Activated T-helper 2 cell treated with anti-CD3 and anti-CD28 coated beads, Interferon-gamma antibody, Interleukin-2, Interleukin-4, amounts not matched to agents 10 μg/mL and 5 μg/mL and 100 μg/mL, durations not matched to agents 14 hours and 24 hours and 36 hours (primary cell): Measurements from ENCODE around the gene WBP1L. TPM values are rescaled to one million over a fixed set of nuclear protein-coding genes. Genes with fewer than 3 reads are reported as not detected.
A peak's percentile ranks its signal among the peaks of the same experiment; 100 is the strongest.

Experiments
- DNase-seq: peaks from one replicate; pipeline ENCODE4 v3.0.0; 2021; ENCODE audit warnings: low spot score
- H3K27ac Mint-ChIP-seq: one replicate; pipeline ENCODE4 v1.8.0; 2021; ENCODE audit warnings: mixed read lengths
- H3K27me3 Mint-ChIP-seq: one replicate; pipeline ENCODE4 v1.8.0; 2021; ENCODE audit warnings: low read depth, mixed read lengths
- H3K36me3 Mint-ChIP-seq: one replicate; pipeline ENCODE4 v1.8.0; 2021; ENCODE audit warnings: low read depth, mixed read lengths
- H3K4me1 Mint-ChIP-seq: one replicate; pipeline ENCODE4 v1.8.0; 2021; ENCODE audit warnings: low read depth, mixed read lengths
- H3K4me3 Mint-ChIP-seq: one replicate; pipeline ENCODE4 v1.8.0; 2021; ENCODE audit warnings: low read depth, mild to moderate bottlenecking, moderate library complexity, mixed read lengths
- H3K9me3 Mint-ChIP-seq: one replicate; pipeline ENCODE4 v1.8.0; 2021; ENCODE audit warnings: mixed read lengths
- intact Hi-C: fragments of 100-400 bp; cut with micrococcal nuclease; formaldehyde crosslinking; loops from one replicate; pipeline ENCODE4 v1.15.1; 2023
- total RNA-seq: library from RNA; stranded (reverse); gene quantifications from 2 replicates; pipeline ENCODE4 v1.2.3, GENCODE V29; 2022

The WBP1L gene
- total RNA-seq, 1 donor from 2014 or later, result 18.0 TPM

DNA sequence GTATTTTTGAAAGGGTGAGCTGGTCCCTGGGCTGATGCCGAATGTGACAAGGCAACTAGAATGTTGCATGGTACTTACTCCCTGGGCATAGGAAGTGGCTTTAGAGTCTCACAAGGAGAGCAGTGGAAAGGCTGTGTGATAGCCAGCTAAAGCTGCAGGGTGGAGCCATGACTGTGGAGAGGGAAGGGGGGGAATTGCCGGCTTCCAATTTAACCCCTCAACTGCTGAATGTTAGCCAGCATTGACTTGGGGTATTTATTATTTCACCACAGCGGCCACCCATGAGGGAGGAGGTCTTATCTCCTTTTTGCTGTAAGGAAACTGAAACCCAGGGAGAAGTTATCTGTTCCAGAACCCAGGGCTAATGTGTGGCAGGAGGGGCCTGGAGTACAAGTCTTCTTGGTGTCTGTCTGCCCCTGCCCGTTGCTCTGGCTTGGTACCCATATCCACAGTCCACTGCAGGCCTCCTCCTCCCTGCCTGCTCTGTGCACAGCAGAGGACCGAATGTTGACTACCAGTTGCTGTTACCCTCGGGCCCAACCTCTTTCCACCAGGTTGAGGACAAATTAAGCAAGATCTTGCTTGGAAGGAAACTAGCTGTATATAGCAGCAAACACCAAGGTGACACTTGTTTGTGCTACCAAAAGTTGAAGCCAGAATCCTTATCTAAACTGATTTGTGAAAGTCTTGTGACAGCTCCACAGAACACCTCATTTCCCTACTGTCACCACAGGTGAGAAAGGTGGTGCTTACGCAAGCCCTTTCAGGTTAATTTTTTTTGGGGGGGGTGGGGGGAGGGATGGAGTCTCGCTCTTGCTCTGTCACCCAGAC lies 37.6 kb downstream of the WBP1L start:
- H3K36me3 Mint-ChIP-seq, result peaks cover 24% of the 10 kb centered on the region
- peaks cover 7% of the 10 kb centered on the region for H3K4me1 Mint-ChIP-seq
- no peak for DNase-seq
- H3K4me3 Mint-ChIP-seq, result no peak overlapping the region
- no peak overlapping the region for H3K27ac Mint-ChIP-seq
- intact Hi-C loops, result no loop called here
- no peaks in the 10 kb centered on the region for H3K9me3 Mint-ChIP-seq
- no peaks in the 10 kb centered on the region for H3K27me3 Mint-ChIP-seq

DNA sequence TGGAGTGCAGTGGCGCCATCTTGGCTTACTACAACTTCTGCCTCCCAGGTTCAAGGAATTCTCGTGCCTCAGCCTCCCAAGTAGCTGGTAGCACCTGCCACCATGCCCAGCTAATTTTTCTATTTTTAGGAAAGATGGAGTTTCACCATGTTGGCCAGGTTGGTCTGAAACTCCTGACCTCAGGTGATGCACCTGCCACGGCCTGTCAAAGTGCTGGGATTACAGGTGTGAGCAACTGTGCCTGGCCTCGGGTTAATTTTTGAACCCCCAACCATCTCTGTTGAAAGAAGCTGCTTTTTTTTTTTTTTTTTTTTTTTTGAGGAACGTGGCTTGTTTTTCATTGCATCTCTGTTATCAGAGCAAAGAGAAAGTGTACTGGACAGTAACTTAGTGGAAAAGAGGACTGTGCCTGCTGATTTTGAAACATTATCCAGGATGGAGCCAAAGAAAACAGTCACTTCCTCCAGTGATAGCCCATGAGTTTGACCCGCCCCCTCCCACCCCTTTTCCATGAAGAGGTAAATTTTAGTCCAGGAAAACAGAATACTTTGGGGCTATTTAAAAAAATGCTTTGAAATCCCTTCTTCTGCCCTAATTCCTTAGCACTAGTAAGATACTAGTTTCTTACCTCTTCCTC lies 38.3 kb downstream of the WBP1L start:
- no peak overlapping the region for H3K27ac Mint-ChIP-seq
- no peaks in the 10 kb centered on the region for H3K9me3 Mint-ChIP-seq
- no peak for DNase-seq
- peaks cover 5% of the 10 kb centered on the region for H3K4me1 Mint-ChIP-seq
- intact Hi-C loops, result no loop called here
- H3K27me3 Mint-ChIP-seq, result no peaks in the 10 kb centered on the region
- H3K4me3 Mint-ChIP-seq, result no peak overlapping the region
- peaks cover 24% of the 10 kb centered on the region for H3K36me3 Mint-ChIP-seq

DNA sequence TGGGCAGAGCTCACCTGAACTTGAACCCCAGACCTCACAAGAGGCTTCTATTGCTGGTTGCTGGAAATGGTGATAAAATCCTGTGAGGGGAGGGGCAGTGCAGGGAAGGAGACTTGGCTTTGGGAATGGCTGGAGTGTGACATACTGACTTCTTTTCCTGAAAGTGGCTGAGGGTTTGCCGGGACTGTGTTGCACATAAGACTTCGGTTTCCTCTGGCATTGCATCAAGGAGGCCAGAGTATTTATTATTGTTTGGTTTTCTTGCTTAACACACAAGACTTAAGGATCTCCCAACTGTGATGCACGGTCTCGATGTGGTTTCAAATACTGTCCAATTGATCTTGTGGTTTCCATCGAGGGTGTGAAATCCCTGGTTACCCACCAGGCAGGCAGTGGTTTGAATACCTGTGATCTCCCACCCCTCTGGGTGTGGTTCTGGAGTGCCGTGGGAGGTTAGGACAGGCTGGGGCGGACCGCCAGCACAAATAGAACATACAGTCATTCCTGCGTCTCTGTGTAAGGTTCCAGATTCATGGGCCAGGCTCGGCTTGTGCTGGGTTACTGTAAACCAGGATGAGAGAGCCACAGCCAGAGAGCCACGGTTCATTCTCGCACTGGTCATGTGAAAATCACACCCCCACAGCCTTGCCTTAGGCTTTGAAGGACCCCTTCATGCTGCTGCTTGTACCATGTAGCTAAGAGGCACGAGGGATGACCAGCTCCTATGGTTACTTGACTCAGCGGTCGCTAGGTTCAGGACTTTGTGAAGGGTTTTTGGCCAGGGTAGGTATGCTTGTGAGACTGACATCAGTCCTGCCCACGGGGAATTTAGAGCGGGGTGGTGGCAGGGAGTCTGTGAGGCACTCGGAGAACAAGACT lies 39.2 kb downstream of the WBP1L start:
- no peak for DNase-seq
- intact Hi-C loops, result no loop called here
- Mint-ChIP-seq H3K27me3 (no peaks in the 10 kb centered on the region), H3K9me3 (no peaks in the 10 kb centered on the region), H3K36me3 (peaks cover 23% of the 10 kb centered on the region), H3K4me1 (peaks cover 5% of the 10 kb centered on the region), H3K4me3 (no peak overlapping the region), H3K27ac (peak overlapping the region; percentile 12)

DNA sequence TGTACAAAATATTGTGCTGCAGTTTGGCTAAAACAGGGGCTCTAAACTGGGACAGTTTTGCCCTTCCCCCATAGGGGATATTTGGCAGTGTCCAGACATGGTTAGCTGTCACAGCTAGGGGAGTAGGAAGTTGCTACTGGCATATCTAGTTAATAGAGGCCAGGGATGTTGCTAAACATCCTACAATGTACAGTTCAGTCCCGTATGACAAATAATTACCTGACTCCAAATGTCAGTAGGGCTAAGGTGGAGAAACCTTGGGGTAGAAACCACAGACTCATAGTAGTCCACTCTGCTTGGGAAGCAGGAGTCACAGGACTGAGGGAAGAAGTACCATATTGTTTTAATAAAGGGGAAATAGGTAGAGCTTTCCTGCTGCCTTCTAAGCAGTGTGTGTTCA lies 39.8 kb downstream of the WBP1L start:
- Mint-ChIP-seq H3K27ac (no peak overlapping the region), H3K36me3 (peaks cover 18% of the 10 kb centered on the region), H3K9me3 (no peaks in the 10 kb centered on the region), H3K4me3 (no peak overlapping the region), H3K4me1 (peaks cover 4% of the 10 kb centered on the region), H3K27me3 (no peaks in the 10 kb centered on the region)
- DNase-seq, result no peak
- intact Hi-C loops, result no loop called here

DNA sequence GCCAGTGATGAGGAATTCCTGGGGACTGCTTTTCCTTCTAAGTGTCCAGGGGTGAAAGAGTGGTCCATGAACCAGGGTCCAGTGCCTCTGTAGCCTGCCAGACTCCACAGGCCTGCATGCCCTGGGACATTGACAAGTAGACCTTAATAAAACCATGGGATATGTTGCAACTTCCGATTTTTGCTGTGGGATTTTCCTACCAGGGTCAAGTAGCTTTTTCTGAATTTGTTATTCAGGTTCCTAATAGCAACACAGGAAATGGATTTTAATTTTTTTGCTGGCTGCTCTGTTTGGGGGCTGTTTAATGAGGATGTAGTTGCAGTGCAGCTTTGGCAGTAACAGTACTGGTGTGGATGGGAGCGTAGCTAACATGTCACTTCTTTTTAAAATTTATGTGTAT lies 42.1 kb downstream of the WBP1L start:
- no peak overlapping the region for H3K4me3 Mint-ChIP-seq
- no peak overlapping the region for H3K27ac Mint-ChIP-seq
- peaks cover 6% of the 10 kb centered on the region for H3K9me3 Mint-ChIP-seq
- intact Hi-C loops, result no loop called here
- peaks cover 18% of the 10 kb centered on the region for H3K36me3 Mint-ChIP-seq
- no peak for DNase-seq
- H3K27me3 Mint-ChIP-seq, result no peaks in the 10 kb centered on the region
- H3K4me1 Mint-ChIP-seq, result peaks cover 4% of the 10 kb centered on the region

DNA sequence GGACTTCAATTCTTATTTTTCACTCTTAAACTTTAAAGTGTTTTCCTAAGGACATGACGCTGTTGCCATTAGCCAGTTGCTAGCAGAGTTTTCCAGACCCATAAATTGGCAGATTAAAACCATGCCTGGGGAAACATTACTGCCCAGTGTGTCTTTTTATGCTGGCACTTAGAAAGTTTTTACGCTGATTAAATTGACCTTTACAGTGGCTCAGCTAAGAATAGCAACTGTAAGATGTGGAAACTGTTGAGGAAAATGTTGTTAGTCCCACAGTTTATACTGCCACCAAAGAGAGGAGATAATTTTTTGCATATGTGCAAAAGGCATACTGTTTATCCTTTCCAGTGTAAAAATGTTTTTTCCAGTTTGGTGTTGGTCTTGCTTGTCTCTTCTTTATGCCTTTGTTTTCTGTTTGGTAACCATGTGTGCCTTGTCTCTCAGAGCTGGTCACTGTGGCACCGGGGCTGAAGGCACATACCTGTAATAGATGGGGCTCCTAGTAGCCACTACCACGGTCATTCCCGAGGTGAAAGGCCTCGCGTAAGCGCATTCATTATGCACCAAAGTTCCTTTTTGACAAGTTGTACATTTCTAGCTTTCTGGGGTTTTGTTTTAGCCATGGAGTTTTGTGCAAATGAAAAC lies 48.1 kb downstream of the WBP1L start:
- intact Hi-C loops, result no loop called here
- DNase-seq, result no peak
- Mint-ChIP-seq H3K27ac (no peak overlapping the region), H3K9me3 (peaks cover 6% of the 10 kb centered on the region), H3K36me3 (peaks cover 5% of the 10 kb centered on the region), H3K4me1 (peaks cover 24% of the 10 kb centered on the region), H3K4me3 (no peak overlapping the region), H3K27me3 (no peaks in the 10 kb centered on the region)

DNA sequence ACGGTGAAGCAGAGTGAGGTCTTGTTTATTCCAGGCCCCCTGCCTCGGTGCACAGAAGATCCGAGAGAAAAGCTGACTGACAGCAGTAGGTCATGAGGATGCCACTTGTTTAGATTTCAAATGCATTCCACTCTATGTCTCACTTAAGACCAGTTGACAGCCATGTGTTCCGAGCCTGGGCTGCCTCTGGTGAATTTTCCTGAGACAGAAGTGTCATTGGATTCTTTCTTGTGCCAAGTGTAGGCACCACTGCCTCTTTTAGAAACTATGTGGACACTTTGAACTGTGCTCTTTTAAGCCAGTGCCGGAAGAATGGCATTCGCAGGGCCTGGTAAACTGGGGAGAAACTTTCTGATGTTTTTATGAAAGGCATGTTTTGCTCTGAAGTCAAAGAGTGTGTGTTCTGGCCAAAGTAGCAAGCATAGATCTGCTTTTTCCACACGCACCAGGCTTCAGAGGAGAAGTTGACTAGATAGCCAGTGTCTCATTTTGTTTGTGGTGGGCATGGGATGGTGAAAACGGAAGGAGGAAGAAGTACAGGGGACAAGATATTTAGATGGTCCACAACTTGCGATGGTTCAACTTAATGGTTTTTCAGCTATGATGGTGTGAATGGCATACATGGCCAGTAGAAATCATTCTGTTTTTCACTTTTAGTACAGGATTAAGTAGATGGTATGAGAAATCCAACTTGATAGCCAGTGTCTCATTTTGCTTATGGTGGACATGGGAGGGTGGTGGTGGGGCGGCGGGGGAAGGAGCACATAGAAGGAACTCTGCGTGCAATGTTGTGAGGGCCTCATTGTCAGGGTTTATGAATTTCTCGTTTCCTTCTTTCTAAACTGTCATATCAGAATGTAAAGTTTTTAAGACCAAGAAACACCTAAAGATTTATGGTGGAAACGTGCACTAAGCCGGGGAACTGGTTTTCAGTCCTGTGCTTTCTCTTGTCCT lies 52.0 kb downstream of the WBP1L start:
- peak overlapping the region; percentile 54 for H3K27ac Mint-ChIP-seq
- DNase-seq, result no peak
- no peaks in the 10 kb centered on the region for H3K27me3 Mint-ChIP-seq
- peaks cover 25% of the 10 kb centered on the region for H3K4me1 Mint-ChIP-seq
- peaks cover 15% of the 10 kb centered on the region for H3K36me3 Mint-ChIP-seq
- H3K9me3 Mint-ChIP-seq, result no peaks in the 10 kb centered on the region
- peak overlapping the region; percentile 8 for H3K4me3 Mint-ChIP-seq
- intact Hi-C loops, result no loop called here

DNA sequence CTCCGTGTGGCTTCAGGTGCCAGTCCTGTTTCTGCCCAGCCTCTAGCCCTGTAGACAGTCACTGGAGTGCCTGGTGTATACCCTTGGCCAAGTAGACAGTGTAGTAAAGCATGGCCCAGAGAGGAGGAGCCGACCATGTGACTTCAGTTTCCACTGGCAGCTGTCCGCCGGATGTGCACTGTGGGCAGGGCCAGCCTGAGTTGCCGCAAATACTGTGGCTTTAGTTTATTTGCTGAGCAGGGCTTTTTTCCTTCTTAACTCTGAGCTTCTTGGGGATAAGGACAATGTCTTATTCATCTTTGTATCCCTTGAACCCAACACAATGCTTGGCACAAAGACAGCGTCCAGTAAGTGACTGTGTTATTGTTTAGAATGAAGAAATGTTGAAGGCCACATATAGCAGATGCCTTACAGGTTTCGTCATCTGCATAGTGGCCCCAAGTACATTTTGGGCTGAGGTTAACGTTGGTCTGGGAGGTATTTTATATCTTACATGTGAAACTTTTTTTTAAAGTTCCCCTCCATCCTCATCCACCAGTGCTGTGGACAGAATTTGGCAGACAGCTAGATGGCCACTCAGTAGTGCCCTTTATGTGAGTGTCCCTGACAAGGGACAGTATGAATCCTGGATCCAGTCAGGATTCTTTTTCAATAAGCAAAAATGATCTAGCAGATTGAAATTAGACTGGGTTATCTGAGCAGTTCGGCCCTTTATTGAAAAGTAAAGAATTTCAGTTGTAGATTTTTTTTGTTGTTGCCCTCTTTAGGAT lies 52.8 kb downstream of the WBP1L start:
- peaks cover 26% of the 10 kb centered on the region for H3K4me1 Mint-ChIP-seq
- H3K36me3 Mint-ChIP-seq, result peaks cover 19% of the 10 kb centered on the region
- no peaks in the 10 kb centered on the region for H3K9me3 Mint-ChIP-seq
- peak; percentile 59 for DNase-seq
- H3K27ac Mint-ChIP-seq, result peak overlapping the region; percentile 54
- H3K27me3 Mint-ChIP-seq, result no peaks in the 10 kb centered on the region
- intact Hi-C loops, result no loop called here
- peak overlapping the region; percentile 8 for H3K4me3 Mint-ChIP-seq

DNA sequence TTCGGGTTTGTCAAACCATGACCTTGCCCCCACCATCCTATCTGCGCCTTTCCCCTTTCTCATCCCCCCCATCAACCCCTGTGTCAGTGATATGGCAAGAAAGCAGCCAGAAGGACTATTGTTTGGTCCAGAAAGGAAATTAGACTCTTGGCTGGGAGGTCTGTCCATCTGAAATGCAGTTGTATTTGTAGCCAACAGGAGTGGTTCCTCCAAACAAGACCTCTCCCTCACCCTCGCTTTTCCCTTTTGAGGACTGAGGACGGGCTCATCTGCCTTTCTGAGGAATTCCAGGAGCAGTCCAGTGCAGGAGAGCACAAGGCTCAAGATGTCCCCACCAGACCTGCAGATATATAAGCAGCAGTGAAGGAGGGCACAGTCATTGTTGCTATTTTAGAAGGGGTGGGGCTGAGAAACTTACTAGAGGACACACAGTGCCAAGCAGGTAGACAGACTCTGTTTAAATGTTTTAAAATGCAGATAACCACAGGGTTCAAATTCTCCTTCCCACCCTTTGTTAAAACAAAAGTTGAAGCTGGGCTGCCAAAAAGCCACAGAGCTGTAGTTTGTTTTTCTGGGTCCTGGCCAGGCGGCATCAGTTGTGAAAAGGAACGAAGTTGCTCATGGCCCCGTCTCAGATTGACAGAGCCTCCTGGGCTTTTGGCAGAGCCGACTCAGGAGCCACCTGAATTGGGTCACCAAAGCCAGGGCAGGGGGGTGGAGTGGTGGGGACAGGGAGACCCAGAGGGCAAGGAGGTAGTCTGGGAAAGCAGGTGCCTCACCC lies 56.1 kb downstream of the WBP1L start:
- Mint-ChIP-seq H3K4me3 (no peak overlapping the region), H3K27ac (no peak overlapping the region), H3K9me3 (peaks cover 3% of the 10 kb centered on the region), H3K4me1 (peaks cover 40% of the 10 kb centered on the region), H3K36me3 (peaks cover 37% of the 10 kb centered on the region), H3K27me3 (no peaks in the 10 kb centered on the region)
- intact Hi-C loops, result no loop called here
- DNase-seq, result no peak

DNA sequence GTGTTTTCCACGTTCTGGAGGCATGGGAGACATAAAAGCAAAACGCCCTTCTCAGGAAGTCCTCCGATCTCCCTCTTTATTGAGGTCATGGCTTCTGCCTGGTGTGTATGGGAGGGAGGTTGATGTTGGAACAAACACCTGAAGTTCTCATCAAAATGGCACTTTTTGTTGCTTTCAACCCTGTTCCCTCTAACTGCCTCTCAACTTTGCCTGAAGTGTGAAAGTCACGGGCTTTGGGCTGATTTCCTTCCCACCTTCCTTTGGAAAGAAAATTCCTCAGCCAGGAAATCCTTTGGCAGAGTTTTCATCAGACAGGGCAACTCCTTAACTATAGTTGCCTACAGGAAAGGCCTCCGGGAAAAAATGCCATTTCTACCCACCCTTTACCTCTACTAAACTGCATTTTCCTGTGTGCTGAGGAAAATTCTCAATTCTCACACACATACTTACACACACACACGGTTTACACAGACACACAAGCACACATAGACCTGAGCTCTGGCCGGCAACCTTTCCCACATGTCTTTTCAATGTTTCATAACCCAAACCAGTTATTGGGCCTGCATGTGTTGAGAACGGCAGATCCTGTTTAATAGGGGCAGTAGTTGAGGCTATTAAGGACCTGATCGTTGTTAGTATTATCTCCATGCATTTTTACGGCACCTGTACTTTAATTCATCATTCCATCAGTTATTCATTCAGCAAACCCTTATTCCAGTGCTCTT lies 57.0 kb downstream of the WBP1L start:
- Mint-ChIP-seq H3K27me3 (no peaks in the 10 kb centered on the region), H3K36me3 (peaks cover 42% of the 10 kb centered on the region), H3K27ac (peak overlapping the region; percentile 4), H3K4me1 (peaks cover 34% of the 10 kb centered on the region), H3K4me3 (no peak overlapping the region), H3K9me3 (peaks cover 3% of the 10 kb centered on the region)
- intact Hi-C loops, result no loop called here
- DNase-seq, result no peak
